Liver (tissue), 9 donors: Measurements from ENCODE around the gene SCN3A. TPM values are rescaled to one million over a fixed set of nuclear protein-coding genes. Genes with fewer than 3 reads are reported as not detected.

Experiments
- DNase-seq: peaks from one replicate; pipeline ENCODE4 v3.0.0-alpha.2; 2017; ENCODE audit warnings: low spot score
- H3K27ac ChIP-seq, 2 donors: one replicate each; pipeline ENCODE4 v1.7.0; 2013; ENCODE audit warnings: inconsistent platforms in 2 of 2, low read length in 2 of 2, control low read depth in 1 of 2, low read depth in 1 of 2, mild to moderate bottlenecking in 1 of 2
- H3K27me3 ChIP-seq, 4 donors: one replicate each; pipeline versions ENCODE4 v1.6.1 to v1.7.0; 2013; ENCODE audit warnings: low read length in 3 of 4, inconsistent platforms in 1 of 4, mild to moderate bottlenecking in 1 of 4, moderate library complexity in 1 of 4; ENCODE audit not compliant: control insufficient read depth in 4 of 4, insufficient read depth in 4 of 4
- H3K36me3 ChIP-seq, 4 donors: one replicate each; pipeline versions ENCODE4 v1.6.1 to v1.7.0; 2013; ENCODE audit warnings: low read length in 3 of 4, mild to moderate bottlenecking in 3 of 4, low read depth in 1 of 4, moderate library complexity in 1 of 4; ENCODE audit not compliant: control insufficient read depth in 4 of 4, insufficient read depth in 3 of 4
- H3K4me1 ChIP-seq, 4 donors: one replicate each; pipeline versions ENCODE4 v1.6.1 to v1.7.0; 2013; ENCODE audit warnings: low read length in 3 of 4, mild to moderate bottlenecking in 3 of 4, moderate library complexity in 1 of 4; ENCODE audit not compliant: control insufficient read depth in 4 of 4, insufficient read depth in 4 of 4
- H3K4me3 ChIP-seq, 3 donors: one replicate each; pipeline versions ENCODE4 v1.6.1 to v1.7.0; 2013; ENCODE audit warnings: low read length in 3 of 3, control low read depth in 1 of 3, low read depth in 1 of 3, mild to moderate bottlenecking in 1 of 3
- H3K9ac ChIP-seq, 2 donors: one replicate each; pipeline ENCODE4 v1.7.0; 2013; ENCODE audit warnings: low read length in 2 of 2, mild to moderate bottlenecking in 2 of 2, moderate library complexity in 2 of 2, control low read depth in 1 of 2, low read depth in 1 of 2
- H3K9me3 ChIP-seq, 4 donors: one replicate each; pipeline versions ENCODE4 v1.6.1 to v1.7.0; 2013; ENCODE audit warnings: low read length in 3 of 4; ENCODE audit not compliant: control insufficient read depth in 4 of 4
- ATF3 ChIP-seq: IDR thresholded peaks from 2 replicates; pipeline ENCODE4 v1.6.1; 2016; ENCODE audit warnings: antibody characterized with exemption
- EGR1 ChIP-seq, 2 donors: IDR thresholded peaks; 2 replicates each; pipeline ENCODE4 v1.6.1; 2016 to 2018; ENCODE audit warnings: antibody characterized with exemption in 2 of 2, low read depth in 2 of 2
- FOXA1 ChIP-seq: IDR thresholded peaks from 2 replicates; pipeline ENCODE4 v1.6.1; 2016; ENCODE audit warnings: antibody characterized with exemption
- FOXA2 ChIP-seq: IDR thresholded peaks from 2 replicates; pipeline ENCODE4 v1.6.1; 2016; ENCODE audit warnings: antibody characterized with exemption
- GABPA ChIP-seq, 2 donors: IDR thresholded peaks in 1 of 2; conservative IDR thresholded peaks in 1 of 2; 2 replicates each; pipeline ENCODE4 v1.6.1; 2016; ENCODE audit warnings: antibody characterized with exemption in 2 of 2, mild to moderate bottlenecking in 1 of 2, moderate library complexity in 1 of 2
- HNF4A ChIP-seq, 2 donors: conservative IDR thresholded peaks; 2 replicates each; pipeline ENCODE4 v1.6.1; 2016; ENCODE audit warnings: antibody characterized with exemption in 2 of 2, mild to moderate bottlenecking in 2 of 2
- HNF4G ChIP-seq: IDR thresholded peaks from 2 replicates; pipeline ENCODE4 v1.6.1; 2016; ENCODE audit warnings: antibody characterized with exemption
- JUND ChIP-seq, 2 donors: IDR thresholded peaks; 2 replicates each; pipeline ENCODE4 v1.6.1; 2016; ENCODE audit warnings: antibody characterized with exemption in 2 of 2
- NR2F2 ChIP-seq: IDR thresholded peaks from 2 replicates; pipeline ENCODE4 v1.6.1; 2016; ENCODE audit warnings: antibody characterized with exemption
- RAD21 ChIP-seq, 2 donors: IDR thresholded peaks; 2 replicates each; pipeline ENCODE4 v1.6.1; 2016; ENCODE audit warnings: antibody characterized with exemption in 2 of 2, mild to moderate bottlenecking in 2 of 2
- REST ChIP-seq: IDR thresholded peaks from 2 replicates; pipeline ENCODE4 v1.6.1; 2016; ENCODE audit warnings: antibody characterized with exemption, mild to moderate bottlenecking
- RXRA ChIP-seq, 2 donors: IDR thresholded peaks; 2 replicates each; pipeline ENCODE4 v1.6.1; 2017 to 2018; ENCODE audit warnings: antibody characterized with exemption in 2 of 2, mild to moderate bottlenecking in 1 of 2
- SP1 ChIP-seq: IDR thresholded peaks from 2 replicates; pipeline ENCODE4 v1.6.1; 2018; ENCODE audit warnings: antibody characterized with exemption, mild to moderate bottlenecking
- TAF1 ChIP-seq: conservative IDR thresholded peaks from 2 replicates; pipeline ENCODE4 v1.6.1; 2016; ENCODE audit warnings: antibody characterized with exemption, mild to moderate bottlenecking
- YY1 ChIP-seq: IDR thresholded peaks from 2 replicates; pipeline ENCODE4 v1.6.1; 2016; ENCODE audit warnings: antibody characterized with exemption, mild to moderate bottlenecking
- WGBS: extraction: QIAGEN DNeasy Blood & Tissue Kit; methylation state at CpG from one replicate; pipeline ENCODE4 v1.1.7; 2013; 5-methylcytosine and 5-hydroxymethylcytosine counted together
- polyA plus RNA-seq, 2 donors: library from polyadenylated mRNA; stranded (reverse) in 1 of 2; unstranded in 1 of 2; fragments of 200-250 nt in 1 of 2; fragments of >200 nt in 1 of 2; fragmentation: Nextera tagmentation in 1 of 2; extraction: Ambion mirVana in 1 of 2; gene quantifications; one replicate each; pipeline versions ENCODE4 v1.2.1 to v1.2.3, GENCODE V29; 2013 to 2015
- total RNA-seq, 2 donors: library from RNA; depleted of rRNA; stranded (reverse); fragments of >200 nt; gene quantifications; one replicate each; pipeline ENCODE4 v1.2.3, GENCODE V29; 2014
- TF ChIP-seq, protein P1 (sequence below): fragments of 150-350 bp; IDR thresholded peaks from 2 replicates; pipeline ENCODE4 v1.5.1; 2017; ENCODE audit warnings: improper control_type of control experiment, low read depth, low read length; ENCODE audit not compliant: missing input control
- TF ChIP-seq, protein P2 (sequence below): IDR thresholded peaks from 2 replicates; pipeline ENCODE4 v1.6.1; 2016; ENCODE audit warnings: antibody characterized with exemption
- TF ChIP-seq, protein P3 (sequence below): IDR thresholded peaks from 2 replicates; pipeline ENCODE4 v1.6.1; 2016; ENCODE audit warnings: antibody characterized with exemption
- donor health status: healthy.
- donor health status: healthy.
- donor health status: healthy.
- donor health status: healthy.
- donor health status: healthy.

SCN3A gene
- total and polyA plus RNA-seq, 4 donors = 0.05 to 1.0 (median 0.29) TPM

DNA sequence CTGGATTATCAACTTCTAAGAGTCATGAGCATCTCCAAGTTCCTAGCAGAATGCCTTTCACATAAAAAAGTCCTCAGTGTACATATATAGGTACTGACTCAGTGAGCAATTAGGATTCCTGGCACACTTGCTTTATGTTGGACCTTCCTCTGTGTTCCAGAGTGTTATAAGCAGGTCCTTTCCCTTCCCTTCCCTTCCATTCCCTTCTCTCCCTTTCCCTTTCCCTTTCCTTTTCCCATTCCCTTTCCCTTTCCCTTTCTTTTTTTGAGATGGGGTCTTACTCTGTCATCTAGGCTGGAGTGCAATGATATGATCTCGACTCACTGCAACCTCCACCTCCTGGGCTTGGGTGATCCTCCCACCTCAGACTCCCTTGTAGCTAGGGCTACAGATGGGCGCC, 48.7 kb downstream of the SCN3A start:
- TF ChIP-seq NR2F2 (no peak), FOXA2 (no peak), TAF1 (no peak), GABPA (IDR thresholded peaks at IDR 0.05 in 1 of 2, conservative IDR thresholded peaks at IDR 0.05 in 1 of 2) (no peak), RAD21 (IDR thresholded peaks at IDR 0.05) (no peak)
- WGBS = 91% methylated on average over 2 of the region's 2 CpGs

DNA sequence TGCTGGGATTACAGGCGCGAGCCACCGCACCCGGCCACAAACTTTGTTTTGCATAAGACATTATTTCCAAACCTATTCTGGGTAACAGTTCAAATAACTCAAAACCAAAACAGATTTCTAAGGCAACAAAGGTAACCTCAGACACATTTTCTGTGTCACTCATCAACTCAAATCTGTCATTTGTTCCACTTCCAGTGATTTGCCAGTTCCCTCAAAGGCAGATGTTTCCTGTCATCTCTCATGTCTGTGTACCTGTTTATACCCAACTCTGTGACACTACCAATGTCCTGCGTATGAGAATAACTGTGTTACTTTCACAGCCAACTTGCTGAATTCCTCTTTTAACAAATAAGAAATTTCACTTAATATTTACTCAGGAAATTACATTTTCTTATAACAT, 54.4 kb downstream of the SCN3A start:
- no peak for TF ChIP-seq REST
- TF ChIP-seq FOXA1 = no peak
- TF ChIP-seq YY1 = no peak
- no peak for TF ChIP-seq HNF4G
- TF ChIP-seq JUND (IDR thresholded peaks at IDR 0.05) = no peak
- no peak for TF ChIP-seq FOXA2
- TF ChIP-seq NR2F2 = no peak
- TF ChIP-seq, protein P1, sequence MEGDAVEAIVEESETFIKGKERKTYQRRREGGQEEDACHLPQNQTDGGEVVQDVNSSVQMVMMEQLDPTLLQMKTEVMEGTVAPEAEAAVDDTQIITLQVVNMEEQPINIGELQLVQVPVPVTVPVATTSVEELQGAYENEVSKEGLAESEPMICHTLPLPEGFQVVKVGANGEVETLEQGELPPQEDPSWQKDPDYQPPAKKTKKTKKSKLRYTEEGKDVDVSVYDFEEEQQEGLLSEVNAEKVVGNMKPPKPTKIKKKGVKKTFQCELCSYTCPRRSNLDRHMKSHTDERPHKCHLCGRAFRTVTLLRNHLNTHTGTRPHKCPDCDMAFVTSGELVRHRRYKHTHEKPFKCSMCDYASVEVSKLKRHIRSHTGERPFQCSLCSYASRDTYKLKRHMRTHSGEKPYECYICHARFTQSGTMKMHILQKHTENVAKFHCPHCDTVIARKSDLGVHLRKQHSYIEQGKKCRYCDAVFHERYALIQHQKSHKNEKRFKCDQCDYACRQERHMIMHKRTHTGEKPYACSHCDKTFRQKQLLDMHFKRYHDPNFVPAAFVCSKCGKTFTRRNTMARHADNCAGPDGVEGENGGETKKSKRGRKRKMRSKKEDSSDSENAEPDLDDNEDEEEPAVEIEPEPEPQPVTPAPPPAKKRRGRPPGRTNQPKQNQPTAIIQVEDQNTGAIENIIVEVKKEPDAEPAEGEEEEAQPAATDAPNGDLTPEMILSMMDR = no peak
- TF ChIP-seq GABPA (IDR thresholded peaks at IDR 0.05 in 1 of 2, conservative IDR thresholded peaks at IDR 0.05 in 1 of 2) = no peak
- no peak for TF ChIP-seq SP1
- TF ChIP-seq HNF4A (conservative IDR thresholded peaks at IDR 0.05) = no peak
- TF ChIP-seq RAD21 (IDR thresholded peaks at IDR 0.05) = no peak
- no peak for TF ChIP-seq TAF1
- no peak for TF ChIP-seq EGR1 (IDR thresholded peaks at IDR 0.05; ENCODE audit: low read depth in 2 of 2)
- no peak for TF ChIP-seq ATF3
- TF ChIP-seq, protein P2, sequence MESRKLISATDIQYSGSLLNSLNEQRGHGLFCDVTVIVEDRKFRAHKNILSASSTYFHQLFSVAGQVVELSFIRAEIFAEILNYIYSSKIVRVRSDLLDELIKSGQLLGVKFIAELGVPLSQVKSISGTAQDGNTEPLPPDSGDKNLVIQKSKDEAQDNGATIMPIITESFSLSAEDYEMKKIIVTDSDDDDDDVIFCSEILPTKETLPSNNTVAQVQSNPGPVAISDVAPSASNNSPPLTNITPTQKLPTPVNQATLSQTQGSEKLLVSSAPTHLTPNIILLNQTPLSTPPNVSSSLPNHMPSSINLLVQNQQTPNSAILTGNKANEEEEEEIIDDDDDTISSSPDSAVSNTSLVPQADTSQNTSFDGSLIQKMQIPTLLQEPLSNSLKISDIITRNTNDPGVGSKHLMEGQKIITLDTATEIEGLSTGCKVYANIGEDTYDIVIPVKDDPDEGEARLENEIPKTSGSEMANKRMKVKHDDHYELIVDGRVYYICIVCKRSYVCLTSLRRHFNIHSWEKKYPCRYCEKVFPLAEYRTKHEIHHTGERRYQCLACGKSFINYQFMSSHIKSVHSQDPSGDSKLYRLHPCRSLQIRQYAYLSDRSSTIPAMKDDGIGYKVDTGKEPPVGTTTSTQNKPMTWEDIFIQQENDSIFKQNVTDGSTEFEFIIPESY = no peak
- TF ChIP-seq, protein P3, sequence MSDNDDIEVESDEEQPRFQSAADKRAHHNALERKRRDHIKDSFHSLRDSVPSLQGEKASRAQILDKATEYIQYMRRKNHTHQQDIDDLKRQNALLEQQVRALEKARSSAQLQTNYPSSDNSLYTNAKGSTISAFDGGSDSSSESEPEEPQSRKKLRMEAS = no peak
- TF ChIP-seq RXRA (IDR thresholded peaks at IDR 0.05) = no peak
- Histone ChIP-seq H3K27ac (no peak overlapping the region), H3K9ac (no peak overlapping the region), H3K9me3 (no peaks in the 10 kb centered on the region), H3K4me3 (no peak overlapping the region), H3K36me3 (peaks cover 0 to 1% (median 0%) of the 10 kb centered on the region in 4 donors), H3K4me1 (no peaks in the 10 kb centered on the region), H3K27me3 (no peaks in the 10 kb centered on the region)
- DNase-seq = no peak
- WGBS = 90% methylated on average over 5 of the region's 5 CpGs

More for the DNA sequence above, 48.7 kb downstream of the SCN3A start:
- Histone ChIP-seq H3K9me3 (no peaks in the 10 kb centered on the region), H3K36me3 (peaks cover 0 to 1% (median 0%) of the 10 kb centered on the region in 4 donors), H3K9ac (no peak overlapping the region), H3K27me3 (no peaks in the 10 kb centered on the region), H3K4me1 (no peaks in the 10 kb centered on the region), H3K27ac (no peak overlapping the region), H3K4me3 (no peak overlapping the region)
- DNase-seq = no peak
